ENCODE results near the gene MINDY4.

MINDY4 gene

DNA sequence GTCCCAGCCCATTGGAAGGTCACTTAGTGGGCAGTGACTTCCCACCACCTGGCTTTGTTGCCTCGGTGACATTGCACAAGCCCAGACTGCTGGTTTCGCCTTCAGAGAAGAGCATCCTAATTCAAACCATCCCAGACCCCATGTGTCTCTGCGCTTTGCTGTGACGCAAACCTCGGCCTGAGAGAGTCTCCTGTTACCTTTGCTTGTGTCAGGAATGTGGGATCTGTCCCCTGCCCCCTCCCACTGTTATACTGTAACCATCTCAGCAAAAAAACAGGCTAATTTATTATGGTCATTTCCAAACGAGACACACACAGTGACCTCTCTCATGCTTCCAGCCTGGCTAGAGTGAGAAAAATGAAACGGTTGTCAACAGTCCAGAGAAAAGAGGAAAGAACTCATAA lies 115.4 kb downstream of the MINDY4 start:
- no peak overlapping the region for H3K4me3 ChIP-seq (ENCODE audit: control insufficient read depth in 1 of 7, extremely low read depth in 1 of 7, insufficient read depth in 4 of 7, low read depth in 2 of 7, low read length in 6 of 7)
- no peaks in the 10 kb centered on the region for H3K27me3 ChIP-seq (replicated peaks in 2 of 5; ENCODE audit: control insufficient read depth in 4 of 5, insufficient read depth in 5 of 5, low read length in 4 of 5)
- WGBS (ENCODE audit: insufficient coverage): 96% methylated on average over 6 of the region's 7 CpGs
- no peaks in the 10 kb centered on the region for H3K36me3 ChIP-seq (ENCODE audit: control insufficient read depth in 4 of 4, insufficient read depth in 4 of 4, low read length in 3 of 4)
- no peak for DNase-seq
- POLR2A ChIA-PET: no interaction called here
- peaks cover 0 to 10% (median 4%) of the 10 kb centered on the region in 5 experiments for H3K9me3 ChIP-seq (ENCODE audit: control extremely low read depth in 1 of 5, control insufficient read depth in 4 of 5, insufficient read depth in 2 of 5, low read depth in 1 of 5, low read length in 4 of 5)
- CTCF ChIA-PET: no interaction called here
- H3K4me1 ChIP-seq (ENCODE audit: control extremely low read depth in 1 of 4, control insufficient read depth in 4 of 4, insufficient read depth in 4 of 4, low read length in 3 of 4): no peaks in the 10 kb centered on the region
- H3K27ac ChIP-seq (ENCODE audit: insufficient read depth in 1 of 2, low read depth in 1 of 2, low read length in 2 of 2, poor library complexity in 1 of 2, severe bottlenecking in 2 of 2): no peak overlapping the region

DNA sequence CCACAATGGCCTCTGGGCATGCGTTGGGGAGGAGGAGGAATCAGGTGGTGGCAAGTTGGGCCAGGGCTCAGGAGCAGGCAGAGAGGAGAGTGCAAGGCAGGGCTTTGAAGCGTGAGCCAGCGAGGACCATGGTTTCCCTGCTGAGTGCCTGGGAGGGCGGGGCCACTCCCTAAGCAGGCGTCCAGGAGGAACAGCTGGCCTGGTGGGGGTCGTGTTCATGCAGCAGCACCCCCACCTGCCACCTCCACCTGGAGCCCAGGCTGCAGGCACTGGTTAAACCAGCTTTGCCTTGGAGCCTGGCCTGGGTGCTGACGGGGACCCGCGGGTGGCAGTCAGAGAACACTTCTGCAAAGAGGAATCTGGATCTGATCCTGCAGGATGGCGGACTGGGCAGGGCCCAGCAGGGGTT lies 116.3 kb downstream of the MINDY4 start:
- POLR2A ChIA-PET: no interaction called here
- Histone ChIP-seq H3K27ac (ENCODE audit: insufficient read depth in 1 of 2, low read depth in 1 of 2, low read length in 2 of 2, poor library complexity in 1 of 2, severe bottlenecking in 2 of 2) (no peak overlapping the region), H3K4me3 (ENCODE audit: control insufficient read depth in 1 of 7, extremely low read depth in 1 of 7, insufficient read depth in 4 of 7, low read depth in 2 of 7, low read length in 6 of 7) (no peak overlapping the region), H3K4me1 (ENCODE audit: control extremely low read depth in 1 of 4, control insufficient read depth in 4 of 4, insufficient read depth in 4 of 4, low read length in 3 of 4) (no peaks in the 10 kb centered on the region), H3K9me3 (ENCODE audit: control extremely low read depth in 1 of 5, control insufficient read depth in 4 of 5, insufficient read depth in 2 of 5, low read depth in 1 of 5, low read length in 4 of 5) (peaks cover 0 to 13% (median 8%) of the 10 kb centered on the region in 5 experiments), H3K27me3 (replicated peaks in 2 of 5; ENCODE audit: control insufficient read depth in 4 of 5, insufficient read depth in 5 of 5, low read length in 4 of 5) (no peaks in the 10 kb centered on the region), H3K36me3 (ENCODE audit: control insufficient read depth in 4 of 4, insufficient read depth in 4 of 4, low read length in 3 of 4) (no peaks in the 10 kb centered on the region)
- WGBS (ENCODE audit: insufficient coverage): 82% methylated on average over 10 of the region's 10 CpGs
- CTCF ChIA-PET: no interaction called here
- DNase-seq: no peak

DNA sequence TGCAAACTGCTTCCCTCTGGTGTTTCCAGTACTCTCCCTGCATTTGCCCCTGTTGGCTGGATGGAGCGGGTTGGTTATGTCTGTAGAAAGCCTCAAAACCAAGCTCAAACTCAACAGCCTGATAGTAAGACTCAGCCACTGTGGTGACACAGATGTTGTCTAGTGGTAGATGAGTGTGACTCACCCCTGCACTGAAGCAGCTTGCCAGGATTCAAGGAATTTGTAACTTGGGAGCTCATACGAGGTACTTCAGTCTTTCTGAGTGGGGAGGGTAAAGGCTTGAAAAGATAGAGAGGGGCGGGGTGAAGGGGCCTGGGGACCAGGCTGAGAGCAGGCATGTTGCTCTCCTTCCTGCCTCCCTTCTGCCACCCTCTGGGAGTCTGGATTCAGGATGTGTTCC lies 117.5 kb downstream of the MINDY4 start:
- Histone ChIP-seq H3K27me3 (replicated peaks in 2 of 5; ENCODE audit: control insufficient read depth in 4 of 5, insufficient read depth in 5 of 5, low read length in 4 of 5) (no peaks in the 10 kb centered on the region), H3K9me3 (ENCODE audit: control extremely low read depth in 1 of 5, control insufficient read depth in 4 of 5, insufficient read depth in 2 of 5, low read depth in 1 of 5, low read length in 4 of 5) (peaks cover 0 to 13% (median 8%) of the 10 kb centered on the region in 5 experiments), H3K36me3 (ENCODE audit: control insufficient read depth in 4 of 4, insufficient read depth in 4 of 4, low read length in 3 of 4) (no peaks in the 10 kb centered on the region), H3K4me1 (ENCODE audit: control extremely low read depth in 1 of 4, control insufficient read depth in 4 of 4, insufficient read depth in 4 of 4, low read length in 3 of 4) (no peaks in the 10 kb centered on the region), H3K4me3 (ENCODE audit: control insufficient read depth in 1 of 7, extremely low read depth in 1 of 7, insufficient read depth in 4 of 7, low read depth in 2 of 7, low read length in 6 of 7) (no peak overlapping the region), H3K27ac (ENCODE audit: insufficient read depth in 1 of 2, low read depth in 1 of 2, low read length in 2 of 2, poor library complexity in 1 of 2, severe bottlenecking in 2 of 2) (no peak overlapping the region)
- POLR2A ChIA-PET: no interaction called here
- DNase-seq: no peak
- 100% methylated on average over 2 of the region's 3 CpGs for WGBS (ENCODE audit: insufficient coverage)
- CTCF ChIA-PET: no interaction called here

DNA sequence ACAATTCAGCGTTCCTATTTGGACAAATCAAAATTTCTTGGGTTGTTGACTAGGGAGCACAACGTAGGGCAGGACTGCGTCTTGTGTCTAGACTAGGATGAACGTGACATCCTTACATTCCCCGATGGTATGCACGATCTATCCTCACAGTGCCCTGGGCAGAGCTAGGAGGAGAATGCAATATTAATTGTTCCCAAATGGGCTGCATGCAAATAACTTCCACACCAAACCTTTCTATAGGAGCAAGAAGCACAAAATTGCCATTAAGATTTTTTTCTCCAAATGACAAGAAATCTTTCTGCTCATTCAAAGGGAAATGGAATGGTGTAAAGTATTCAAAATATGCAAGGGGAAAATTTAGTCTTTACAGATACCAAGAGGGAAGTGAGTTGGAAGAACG lies 119.0 kb downstream of the MINDY4 start:
- Histone ChIP-seq H3K4me1 (ENCODE audit: control extremely low read depth in 1 of 4, control insufficient read depth in 4 of 4, insufficient read depth in 4 of 4, low read length in 3 of 4) (no peaks in the 10 kb centered on the region), H3K27ac (ENCODE audit: insufficient read depth in 1 of 2, low read depth in 1 of 2, low read length in 2 of 2, poor library complexity in 1 of 2, severe bottlenecking in 2 of 2) (no peak overlapping the region), H3K4me3 (ENCODE audit: control insufficient read depth in 1 of 7, extremely low read depth in 1 of 7, insufficient read depth in 4 of 7, low read depth in 2 of 7, low read length in 6 of 7) (no peak overlapping the region), H3K27me3 (replicated peaks in 2 of 5; ENCODE audit: control insufficient read depth in 4 of 5, insufficient read depth in 5 of 5, low read length in 4 of 5) (no peaks in the 10 kb centered on the region), H3K36me3 (ENCODE audit: control insufficient read depth in 4 of 4, insufficient read depth in 4 of 4, low read length in 3 of 4) (no peaks in the 10 kb centered on the region), H3K9me3 (ENCODE audit: control extremely low read depth in 1 of 5, control insufficient read depth in 4 of 5, insufficient read depth in 2 of 5, low read depth in 1 of 5, low read length in 4 of 5) (peaks cover 0 to 13% (median 8%) of the 10 kb centered on the region in 5 experiments)
- no peak for DNase-seq
- ChIA-PET POLR2A (no interaction called here), CTCF (no interaction called here)
- 100% methylated on average over 3 of the region's 7 CpGs for WGBS (ENCODE audit: insufficient coverage)

DNA sequence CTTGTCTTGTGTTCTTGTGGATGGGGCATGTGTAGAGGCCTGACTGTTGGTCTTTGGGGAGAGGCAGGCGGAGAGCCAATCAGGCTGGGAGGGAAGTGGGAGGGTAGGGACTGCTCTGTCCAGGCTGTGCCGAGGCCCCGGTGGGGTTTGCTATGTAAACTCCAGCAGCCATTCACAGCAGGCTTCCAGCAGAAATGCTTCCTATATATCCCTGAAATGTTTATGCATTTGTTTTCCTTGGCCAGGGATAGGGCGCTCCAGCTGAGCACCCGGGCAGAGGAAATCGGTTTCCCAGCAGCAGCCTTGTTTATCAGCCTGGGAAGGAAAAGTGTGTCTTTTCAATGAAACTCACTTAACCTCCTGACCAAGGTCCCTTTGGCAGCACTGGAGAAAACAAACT lies 122.1 kb downstream of the MINDY4 start:
- ChIA-PET POLR2A (no interaction called here), CTCF (no interaction called here)
- Histone ChIP-seq H3K4me1 (ENCODE audit: control extremely low read depth in 1 of 4, control insufficient read depth in 4 of 4, insufficient read depth in 4 of 4, low read length in 3 of 4) (no peaks in the 10 kb centered on the region), H3K4me3 (ENCODE audit: control insufficient read depth in 1 of 7, extremely low read depth in 1 of 7, insufficient read depth in 4 of 7, low read depth in 2 of 7, low read length in 6 of 7) (no peak overlapping the region), H3K36me3 (ENCODE audit: control insufficient read depth in 4 of 4, insufficient read depth in 4 of 4, low read length in 3 of 4) (no peaks in the 10 kb centered on the region), H3K27ac (ENCODE audit: insufficient read depth in 1 of 2, low read depth in 1 of 2, low read length in 2 of 2, poor library complexity in 1 of 2, severe bottlenecking in 2 of 2) (no peak overlapping the region), H3K9me3 (ENCODE audit: control extremely low read depth in 1 of 5, control insufficient read depth in 4 of 5, insufficient read depth in 2 of 5, low read depth in 1 of 5, low read length in 4 of 5) (peaks cover 0 to 13% (median 8%) of the 10 kb centered on the region in 5 experiments), H3K27me3 (replicated peaks in 2 of 5; ENCODE audit: control insufficient read depth in 4 of 5, insufficient read depth in 5 of 5, low read length in 4 of 5) (no peaks in the 10 kb centered on the region)
- WGBS (ENCODE audit: insufficient coverage): 85% methylated on average over 5 of the region's 6 CpGs
- no peak for DNase-seq

DNA sequence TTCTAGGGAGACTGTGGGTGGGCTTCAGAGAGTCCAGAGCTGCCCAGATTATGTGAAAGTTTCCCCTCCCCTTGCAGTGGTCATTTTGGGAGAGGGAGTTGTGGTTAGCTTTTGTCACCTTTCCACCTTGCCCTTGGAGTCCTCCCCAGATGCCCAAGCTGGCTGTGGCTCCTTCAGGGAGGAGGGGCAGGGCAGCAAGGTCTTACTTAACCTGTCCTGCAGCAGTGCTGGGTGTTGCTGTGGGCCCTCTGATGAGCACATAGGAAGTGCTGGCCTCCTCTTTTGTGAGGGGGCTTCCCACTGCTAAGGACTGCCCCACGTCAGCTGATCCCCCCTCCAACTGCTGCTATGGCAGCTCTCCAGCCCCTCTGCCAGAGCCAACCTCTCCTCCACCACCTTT lies 122.8 kb downstream of the MINDY4 start:
- H3K27ac ChIP-seq (ENCODE audit: insufficient read depth in 1 of 2, low read depth in 1 of 2, low read length in 2 of 2, poor library complexity in 1 of 2, severe bottlenecking in 2 of 2): no peak overlapping the region
- no peak for DNase-seq
- H3K4me1 ChIP-seq (ENCODE audit: control extremely low read depth in 1 of 4, control insufficient read depth in 4 of 4, insufficient read depth in 4 of 4, low read length in 3 of 4): no peaks in the 10 kb centered on the region
- POLR2A ChIA-PET: no interaction called here
- CTCF ChIA-PET: interaction anchor here (1.2 kb wide), 1 partner anchor 92 kb away, joined by 3 read pairs; no protein-coding TSS in a partner anchor
- 86% methylated on average over 1 of the region's 1 CpG for WGBS (ENCODE audit: insufficient coverage)
- peaks cover 0 to 13% (median 8%) of the 10 kb centered on the region in 5 experiments for H3K9me3 ChIP-seq (ENCODE audit: control extremely low read depth in 1 of 5, control insufficient read depth in 4 of 5, insufficient read depth in 2 of 5, low read depth in 1 of 5, low read length in 4 of 5)
- no peaks in the 10 kb centered on the region for H3K27me3 ChIP-seq (replicated peaks in 2 of 5; ENCODE audit: control insufficient read depth in 4 of 5, insufficient read depth in 5 of 5, low read length in 4 of 5)
- H3K36me3 ChIP-seq (ENCODE audit: control insufficient read depth in 4 of 4, insufficient read depth in 4 of 4, low read length in 3 of 4): no peaks in the 10 kb centered on the region
- H3K4me3 ChIP-seq (ENCODE audit: control insufficient read depth in 1 of 7, extremely low read depth in 1 of 7, insufficient read depth in 4 of 7, low read depth in 2 of 7, low read length in 6 of 7): no peak overlapping the region

DNA sequence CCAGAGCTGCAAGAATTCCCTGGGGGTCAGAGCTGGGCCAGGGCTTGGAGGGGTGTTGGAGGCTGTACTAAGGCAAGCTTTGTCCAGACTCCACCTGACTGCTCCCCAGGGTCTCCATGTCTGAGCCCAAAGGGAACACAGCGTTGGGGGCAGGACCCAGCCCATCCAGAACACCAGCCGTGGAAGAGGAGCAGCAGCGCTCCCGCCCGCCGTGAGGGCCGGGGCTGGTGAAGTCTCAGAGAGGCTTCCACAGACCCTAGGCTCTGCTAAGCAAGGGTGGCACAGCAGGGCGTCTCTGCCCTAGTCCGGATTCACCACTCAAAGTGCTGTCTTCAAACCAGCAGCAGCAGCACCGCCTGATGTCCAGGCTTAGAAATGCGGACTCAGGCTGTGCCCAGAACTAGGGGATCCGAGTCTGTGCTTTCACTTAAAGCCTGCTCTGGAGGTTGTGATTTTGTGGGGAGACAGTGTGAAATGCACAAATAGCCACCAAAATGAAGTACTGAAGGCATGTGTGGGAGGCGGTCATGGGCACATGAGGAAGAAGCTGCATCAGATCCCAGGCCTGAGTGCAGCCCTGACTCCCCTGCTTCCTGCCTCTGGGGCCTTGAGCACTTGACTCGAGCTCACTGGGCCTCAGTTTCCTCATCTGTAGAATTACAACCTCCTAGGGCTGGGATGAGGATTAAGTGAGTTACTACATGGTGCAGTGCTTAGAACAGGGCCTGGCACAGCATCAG lies 123.8 kb downstream of the MINDY4 start:
- no peaks in the 10 kb centered on the region for H3K36me3 ChIP-seq (ENCODE audit: control insufficient read depth in 4 of 4, insufficient read depth in 4 of 4, low read length in 3 of 4)
- WGBS (ENCODE audit: insufficient coverage): 93% methylated on average over 14 of the region's 14 CpGs
- peaks cover 0 to 11% (median 8%) of the 10 kb centered on the region in 5 experiments for H3K9me3 ChIP-seq (ENCODE audit: control extremely low read depth in 1 of 5, control insufficient read depth in 4 of 5, insufficient read depth in 2 of 5, low read depth in 1 of 5, low read length in 4 of 5)
- DNase-seq: no peak
- no peaks in the 10 kb centered on the region for H3K4me1 ChIP-seq (ENCODE audit: control extremely low read depth in 1 of 4, control insufficient read depth in 4 of 4, insufficient read depth in 4 of 4, low read length in 3 of 4)
- ChIA-PET CTCF (interaction anchor here (1.2 kb wide), 1 partner anchor 93 kb away, joined by 3 read pairs; no protein-coding TSS in a partner anchor), POLR2A (no interaction called here)
- no peak overlapping the region for H3K4me3 ChIP-seq (ENCODE audit: control insufficient read depth in 1 of 7, extremely low read depth in 1 of 7, insufficient read depth in 4 of 7, low read depth in 2 of 7, low read length in 6 of 7)
- H3K27me3 ChIP-seq (replicated peaks in 2 of 5; ENCODE audit: control insufficient read depth in 4 of 5, insufficient read depth in 5 of 5, low read length in 4 of 5): peaks cover 0 to 2% (median 0%) of the 10 kb centered on the region in 5 experiments
- H3K27ac ChIP-seq (ENCODE audit: insufficient read depth in 1 of 2, low read depth in 1 of 2, low read length in 2 of 2, poor library complexity in 1 of 2, severe bottlenecking in 2 of 2): no peak overlapping the region

Data from common myeloid progenitor, CD34-positive (primary cell).